ENCODE data around the gene HPGD.

The HPGD gene

DNA sequence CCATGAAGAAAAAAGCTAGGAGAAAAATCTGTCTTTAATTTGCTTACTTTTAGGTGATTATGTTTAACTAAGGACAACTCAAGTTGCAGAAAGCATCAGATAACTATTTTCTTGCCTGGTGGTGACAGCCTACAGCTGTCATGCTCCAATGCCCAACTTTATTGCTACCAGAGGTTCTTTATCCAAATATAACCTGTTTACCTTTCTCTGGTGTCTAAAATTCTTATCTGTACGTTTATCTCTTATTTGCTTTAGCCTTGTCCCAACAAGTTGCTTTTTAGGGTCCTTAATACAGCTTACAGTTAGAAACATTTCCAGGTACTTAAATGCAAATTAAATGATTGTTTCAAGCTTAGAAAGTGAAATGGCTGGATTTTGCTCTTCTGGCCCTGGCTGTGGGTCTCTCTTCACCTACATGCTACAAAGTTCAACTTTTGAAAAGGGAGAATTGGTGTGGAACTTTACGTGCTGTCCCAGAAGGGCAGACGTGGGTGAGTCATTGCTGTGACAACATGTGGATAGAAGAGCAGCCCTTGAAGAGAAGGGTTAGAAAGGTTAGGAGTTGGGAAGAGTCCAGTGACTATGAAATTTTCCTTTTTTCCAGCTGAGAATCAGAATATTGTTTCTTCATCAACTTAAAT lies 60.7 kb downstream of the HPGD start:
- no peak for DNase-seq

DNA sequence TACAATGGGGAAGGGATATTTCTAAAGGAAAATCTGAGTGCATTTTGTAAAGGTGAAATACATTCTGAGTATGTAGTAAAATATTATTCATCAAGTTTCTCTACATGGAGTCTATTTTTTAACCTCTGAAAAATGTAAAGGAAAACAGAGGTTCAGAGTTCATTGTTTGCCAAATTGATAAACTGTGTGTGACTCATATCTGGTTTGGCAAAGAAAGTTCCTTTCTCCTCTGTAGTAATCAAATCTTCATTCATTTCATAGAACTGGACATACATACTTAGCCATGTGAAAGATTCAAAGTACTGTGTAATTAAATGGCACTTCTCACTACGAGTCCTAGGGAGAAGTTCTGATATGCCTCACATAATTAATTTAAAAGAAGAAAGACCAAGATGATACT lies 61.6 kb downstream of the HPGD start:
- no peak for DNase-seq

DNA sequence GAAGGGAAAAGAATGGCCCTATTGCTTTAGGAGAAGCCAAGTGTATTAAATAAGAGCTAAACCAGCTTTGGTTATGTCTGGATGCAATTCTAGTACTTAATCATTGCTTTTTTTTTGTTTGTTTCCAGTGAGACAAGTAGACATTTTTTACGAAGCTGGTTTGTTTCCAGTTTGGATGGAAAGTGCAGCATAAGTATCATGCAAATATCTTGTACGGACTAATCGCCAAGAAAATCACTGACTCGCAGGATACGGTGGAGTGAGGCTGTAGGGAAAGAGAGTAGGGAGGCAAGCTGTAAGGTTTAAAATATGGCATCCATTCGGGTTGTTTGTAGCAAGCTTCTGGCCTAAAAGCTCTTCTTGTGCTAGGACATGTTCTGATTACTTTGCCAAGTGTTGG lies 64.8 kb downstream of the HPGD start:
- DNase-seq: no peak

DNA sequence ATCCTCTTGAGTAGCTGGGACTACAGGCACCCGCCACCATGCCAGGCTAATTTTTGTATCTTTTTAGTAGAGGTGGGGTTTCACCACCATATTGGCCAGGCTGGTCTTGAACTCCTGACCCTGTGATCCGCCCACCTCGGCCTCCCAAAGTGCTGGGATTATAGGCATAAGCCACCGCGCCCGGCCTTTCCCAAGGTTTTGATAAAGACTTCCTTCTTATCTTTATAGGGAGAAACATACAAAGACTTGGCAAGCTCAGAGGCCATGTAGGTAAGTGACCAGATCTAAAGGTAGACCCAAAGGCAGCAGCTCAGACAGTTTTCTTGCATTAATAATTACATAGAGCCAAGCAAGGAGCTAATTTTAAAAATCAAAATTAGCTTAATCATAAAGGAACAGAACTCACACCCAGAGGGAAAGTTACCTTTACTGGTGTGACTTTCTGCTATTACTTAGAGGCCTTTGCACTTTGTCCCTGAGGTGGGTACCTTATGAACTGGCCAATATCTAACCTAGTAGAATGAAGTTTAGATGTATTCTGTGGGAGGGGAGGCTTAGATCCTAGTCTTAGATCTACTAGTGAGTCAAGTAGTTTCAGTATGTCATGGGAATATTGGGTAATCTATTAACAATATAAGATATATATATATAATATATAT lies 67.3 kb downstream of the HPGD start:
- DNase-seq: no peak

DNA sequence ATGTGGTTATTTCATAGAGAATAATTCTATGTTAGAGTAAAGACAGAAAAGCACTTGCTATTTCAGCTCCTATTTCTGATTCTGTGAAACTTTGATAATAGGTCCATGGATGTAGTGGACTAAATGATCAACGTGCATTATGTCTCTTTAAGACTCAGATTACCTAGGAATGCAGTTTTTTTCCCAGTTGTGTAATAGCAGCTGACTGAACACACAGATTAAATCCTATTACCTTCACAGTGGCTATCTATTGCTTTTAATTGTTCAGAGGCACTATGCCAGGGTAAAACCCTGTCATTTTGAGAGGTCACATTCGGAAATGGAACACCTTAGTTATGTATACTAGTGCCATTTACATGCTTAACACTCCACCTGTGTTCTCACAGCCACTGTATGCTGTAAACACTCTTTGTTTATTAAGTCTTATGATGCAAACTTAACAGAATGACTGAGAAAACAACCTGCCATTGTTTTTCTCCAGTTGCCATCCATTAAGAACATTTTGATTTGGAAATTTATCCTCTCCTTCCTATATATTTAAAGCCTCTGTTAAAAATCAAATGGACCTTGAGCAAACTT lies 70.5 kb downstream of the HPGD start:
- no peak for DNase-seq

DNA sequence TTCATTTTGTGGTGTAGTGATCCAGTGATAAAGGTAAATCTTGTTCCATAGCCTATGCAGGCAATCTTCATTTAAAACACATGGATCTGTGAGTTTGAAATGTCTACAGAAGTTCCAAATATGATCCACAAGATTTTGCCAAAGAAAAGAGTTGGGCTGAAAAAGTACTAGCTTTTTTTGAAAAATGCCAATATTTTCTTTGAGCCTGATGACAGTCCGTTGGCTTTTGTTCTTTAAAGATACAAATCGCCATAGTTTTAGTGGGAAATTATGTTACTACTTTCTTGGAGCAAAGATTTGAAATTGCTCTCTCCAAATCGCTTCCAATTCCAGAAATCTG lies 71.5 kb downstream of the HPGD start:
- DNase-seq: no peak

DNA sequence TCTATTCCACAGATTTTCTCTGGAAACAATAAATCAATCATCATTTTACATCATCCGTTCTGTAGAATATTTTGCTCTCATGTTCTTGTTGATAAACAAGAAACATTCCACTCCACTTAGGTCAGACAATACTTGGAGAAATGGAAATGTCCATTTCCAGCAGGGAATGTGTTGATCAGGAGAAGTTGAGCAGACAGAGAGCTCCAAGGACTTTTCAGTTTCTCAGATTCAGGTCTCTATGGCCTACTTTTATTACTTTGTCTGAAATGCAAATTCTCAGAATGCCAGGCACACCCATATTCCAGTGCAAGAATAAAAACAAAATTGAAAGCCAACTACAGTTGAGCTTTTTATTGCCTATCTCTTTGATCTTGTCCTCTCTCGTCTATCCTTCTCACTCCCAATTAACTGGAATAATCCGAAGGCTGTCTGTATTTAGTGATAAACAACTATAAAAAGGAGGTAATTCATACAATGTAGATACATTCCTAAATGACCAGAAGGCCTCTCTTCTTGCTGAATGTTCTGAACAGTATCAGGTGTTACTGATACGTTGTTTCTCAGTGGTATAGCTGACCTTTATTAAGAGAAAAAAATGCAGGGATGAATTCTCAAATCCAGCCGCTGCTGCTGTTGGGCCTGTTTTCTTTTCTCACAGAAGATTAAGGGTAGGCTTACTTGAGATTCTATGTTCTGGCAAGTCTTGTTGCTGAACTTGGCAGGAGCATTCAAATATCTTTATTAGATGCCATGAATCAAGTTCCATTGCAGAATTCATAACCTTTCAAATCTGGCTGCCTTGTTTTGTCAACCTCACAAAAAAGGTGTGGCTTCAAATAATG lies 72.1 kb downstream of the HPGD start:
- no peak for DNase-seq

DNA sequence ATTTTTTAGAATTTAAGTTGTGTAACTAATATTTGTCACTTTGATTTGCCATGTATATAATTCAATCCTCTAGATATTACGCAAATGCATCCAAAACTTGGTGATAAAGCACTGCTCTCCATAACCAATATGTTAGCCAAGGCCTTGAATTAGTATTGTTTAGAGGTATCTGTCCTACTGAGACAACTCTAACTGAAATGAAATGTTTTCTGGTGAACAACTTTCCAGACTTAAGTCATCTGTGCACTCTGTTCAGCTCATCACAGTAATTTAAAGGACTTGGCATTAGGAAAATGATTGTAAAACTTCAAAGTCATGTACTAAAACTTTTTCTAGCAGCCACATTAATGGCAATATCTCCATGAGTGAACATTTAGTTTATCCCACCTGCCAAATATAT lies 73.1 kb downstream of the HPGD start:
- DNase-seq: no peak

DNA sequence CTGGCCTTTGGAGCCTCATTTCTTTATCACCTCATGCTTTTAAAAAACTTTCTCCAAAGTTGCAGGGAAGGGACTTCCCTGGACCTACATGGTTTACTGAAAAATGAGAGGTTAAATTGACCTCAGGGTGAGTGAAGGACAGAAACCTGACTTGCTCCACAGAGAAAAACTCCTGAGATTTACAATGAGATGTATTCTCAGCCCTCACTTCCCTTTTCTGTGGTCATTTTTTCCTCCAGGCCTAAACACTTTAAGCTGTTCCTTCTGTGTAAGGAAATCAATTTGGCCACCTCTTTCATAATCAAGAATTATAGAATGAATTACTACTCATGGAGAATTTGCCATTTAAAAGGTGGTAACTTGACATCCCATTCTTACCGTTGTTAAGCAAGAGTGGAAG lies 77.9 kb downstream of the HPGD start:
- DNase-seq: peak; percentile 35
